Stimulated activated CD4-positive, alpha-beta T cell treated with anti-CD3 and anti-CD28 coated beads, Interleukin-1b, Interleukin-23, amount 100 ng/mL, for 24 hours (primary cell): ENCODE results near the gene CDCA3.
A peak's percentile ranks its signal among the peaks of the same experiment; 100 is the strongest.

Experiments used
- DNase-seq, 4 experiments: peaks; one replicate each; pipeline ENCODE4 v3.0.0-alpha.2; 2020; ENCODE audit warnings: low read depth in 4 of 4, low spot score in 1 of 4

CDCA3 gene

DNA sequence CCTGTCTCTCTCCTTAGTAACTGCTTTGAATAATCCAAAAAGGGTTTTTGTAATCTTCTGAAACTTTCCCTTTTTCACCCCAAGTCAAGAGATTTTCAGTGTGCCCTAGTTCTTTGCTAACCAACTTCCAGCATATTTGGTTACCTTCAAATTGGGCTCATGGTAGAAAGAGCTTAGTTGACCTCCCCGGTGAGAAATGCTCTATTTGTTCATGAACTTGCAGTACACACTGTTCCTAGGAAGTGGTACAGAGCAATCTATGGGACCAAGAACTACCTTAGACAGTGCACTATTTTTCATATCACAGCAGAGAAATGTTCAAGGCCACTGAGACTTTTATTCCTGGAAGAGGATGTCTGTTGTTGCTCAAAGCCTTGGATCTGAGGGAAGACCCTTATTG, 2.5 kb upstream of the CDCA3 start:
- no peak for DNase-seq

GRCh38 chr12:6852651-6853354, 1.7 kb upstream of the CDCA3 start:
- DNase-seq, result peak in 2 of 4 experiments; percentile 66 to 77

DNA sequence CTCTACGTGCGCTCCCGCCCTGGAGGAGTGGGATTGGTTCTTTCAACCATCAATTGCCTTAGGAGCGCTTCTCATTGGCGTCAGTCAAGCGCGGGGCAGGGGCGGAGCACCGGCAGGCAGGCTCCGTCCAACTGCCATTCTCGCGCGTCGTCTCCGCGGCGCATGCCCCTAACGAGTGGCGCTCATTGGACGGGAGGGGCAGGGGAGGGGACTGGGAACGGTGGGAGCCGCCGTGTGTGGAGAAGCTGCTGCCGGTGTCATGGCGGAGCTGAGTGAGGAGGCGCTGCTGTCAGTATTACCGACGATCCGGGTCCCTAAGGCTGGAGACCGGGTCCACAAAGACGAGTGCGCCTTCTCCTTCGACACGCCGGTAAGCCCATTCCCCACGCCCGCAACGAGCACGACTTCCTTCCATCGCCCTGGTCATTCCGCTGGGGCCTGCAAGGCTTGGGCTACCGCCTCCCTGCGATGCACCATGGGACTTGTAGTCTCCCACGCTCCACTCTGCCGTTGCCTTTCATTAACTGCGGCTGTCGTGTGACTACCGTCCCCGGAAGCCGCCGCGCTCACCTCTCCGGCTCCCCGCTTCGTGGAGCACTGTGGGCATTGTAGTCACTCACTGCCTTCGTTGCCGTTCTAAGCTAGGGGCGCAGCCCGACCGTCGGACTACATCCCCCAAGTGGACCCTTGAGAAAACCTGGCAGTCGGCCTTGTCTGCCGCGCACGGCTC, 1.0 kb upstream of the CDCA3 start, which contains the start of gene USP5:
Gene USP5 (plus strand): TSS at position 230 of the 730 bp plus-strand sequence. CDS start 30 bp downstream, at position 260.
- peak; percentile 81 to 96 (median 94) for DNase-seq

DNA sequence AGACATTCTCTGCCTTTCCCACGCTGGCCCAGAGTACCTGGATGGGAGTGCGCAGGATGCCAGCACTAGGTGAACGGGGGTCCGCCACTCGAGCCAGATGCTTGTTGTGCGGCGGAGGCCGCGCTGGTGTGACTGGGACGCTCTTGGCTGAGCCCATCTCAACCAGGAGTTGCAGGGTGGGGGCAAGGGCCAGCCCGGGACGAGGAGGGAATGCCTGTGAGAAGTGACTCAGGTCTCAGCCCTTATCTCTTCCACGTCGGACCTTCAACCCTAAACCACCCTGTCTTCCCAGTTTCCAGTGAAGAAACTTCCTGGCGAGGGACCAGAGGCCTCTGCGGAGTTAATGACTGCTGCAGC, 312 bp downstream of the CDCA3 start:
- DNase-seq, result no peak

DNA sequence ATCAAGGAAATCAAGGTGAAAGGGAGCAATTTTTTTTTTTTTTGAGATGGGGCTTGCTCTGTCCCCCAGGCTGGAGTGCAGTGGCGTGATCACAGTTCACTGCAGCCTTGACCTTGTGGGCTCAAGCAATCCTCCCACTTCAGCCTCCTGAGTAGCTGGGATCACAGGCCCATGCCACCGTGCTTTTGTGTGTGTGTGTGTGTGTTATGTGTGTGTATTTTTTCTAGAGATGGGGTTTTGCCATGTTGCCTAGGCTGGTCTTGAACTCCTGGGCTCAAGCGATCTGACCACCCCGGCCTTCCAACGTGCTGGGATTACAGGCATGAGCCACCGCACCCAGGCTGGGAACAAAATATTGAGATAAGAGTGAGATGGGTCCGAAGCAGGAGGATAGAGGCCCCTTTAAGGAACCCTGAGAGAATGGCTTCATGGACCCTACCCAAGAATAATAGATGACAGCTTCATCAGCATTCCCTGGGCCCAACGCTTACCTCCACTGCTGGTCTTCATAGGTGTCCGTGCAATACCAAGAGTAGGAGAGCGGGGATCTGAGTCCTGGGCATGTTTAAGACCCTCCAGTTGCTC, 1.0 kb downstream of the CDCA3 start:
- DNase-seq, result no peak

DNA sequence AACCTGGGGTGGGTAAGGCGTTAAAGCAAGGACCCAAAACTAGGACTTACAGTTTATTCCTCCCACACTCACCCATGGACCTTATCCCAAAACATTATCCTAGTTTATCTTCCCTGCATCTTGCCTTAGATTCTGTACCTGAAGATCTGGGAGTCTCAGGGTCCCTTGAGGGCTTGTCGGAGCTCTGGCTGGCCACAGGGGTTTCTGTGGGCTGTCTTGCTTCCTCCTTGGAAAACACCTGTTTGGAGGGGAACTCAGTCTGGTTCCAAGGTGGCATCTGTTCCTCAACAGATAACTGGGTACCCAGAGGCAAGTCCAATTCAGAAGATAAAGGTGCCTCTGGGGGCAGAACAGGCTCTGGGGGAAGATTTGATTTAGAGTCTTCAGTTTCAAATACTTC, 1.7 kb downstream of the CDCA3 start:
- DNase-seq, result no peak

DNA sequence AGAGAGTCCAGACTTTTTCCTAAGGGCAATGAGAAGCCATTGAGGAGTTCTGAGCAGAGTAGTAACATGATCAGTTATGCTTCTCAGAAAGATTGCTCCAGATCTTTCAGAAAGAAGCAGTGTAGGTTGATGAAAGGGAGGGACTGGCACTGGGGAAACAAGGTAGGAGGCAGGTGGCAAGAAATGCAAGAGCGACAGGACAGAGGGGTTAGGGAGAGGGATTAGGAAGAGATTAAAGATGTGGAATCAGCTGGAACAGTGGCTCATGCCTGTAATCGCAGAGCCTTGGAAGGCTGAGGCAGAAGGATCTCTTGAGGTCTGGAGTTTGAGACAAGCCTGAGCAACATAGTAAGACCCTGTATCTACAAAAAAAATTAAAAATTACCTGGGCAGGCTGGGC, 3.4 kb downstream of the CDCA3 start:
- no peak for DNase-seq

- no peak for DNase-seq
Observed at GRCh38 chr12:6846316-6846869, 4.7 kb downstream of the CDCA3 start.

DNA sequence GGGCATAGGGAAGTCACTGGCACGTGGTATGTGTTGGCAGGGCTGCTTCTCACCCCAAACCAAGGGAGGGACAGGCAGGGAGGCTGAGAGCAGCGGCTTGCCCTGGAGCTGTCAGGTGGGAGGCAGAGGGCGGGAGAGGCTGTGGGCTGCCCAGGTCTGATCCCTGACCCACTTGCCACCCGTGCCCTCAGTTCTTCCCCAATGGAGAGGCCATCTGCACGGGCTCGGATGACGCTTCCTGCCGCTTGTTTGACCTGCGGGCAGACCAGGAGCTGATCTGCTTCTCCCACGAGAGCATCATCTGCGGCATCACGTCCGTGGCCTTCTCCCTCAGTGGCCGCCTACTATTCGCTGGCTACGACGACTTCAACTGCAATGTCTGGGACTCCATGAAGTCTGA, 5.7 kb downstream of the CDCA3 start:
- DNase-seq, result no peak

GRCh38 chr12:6843118-6843902, 7.8 kb downstream of the CDCA3 start:
- no peak for DNase-seq

DNA sequence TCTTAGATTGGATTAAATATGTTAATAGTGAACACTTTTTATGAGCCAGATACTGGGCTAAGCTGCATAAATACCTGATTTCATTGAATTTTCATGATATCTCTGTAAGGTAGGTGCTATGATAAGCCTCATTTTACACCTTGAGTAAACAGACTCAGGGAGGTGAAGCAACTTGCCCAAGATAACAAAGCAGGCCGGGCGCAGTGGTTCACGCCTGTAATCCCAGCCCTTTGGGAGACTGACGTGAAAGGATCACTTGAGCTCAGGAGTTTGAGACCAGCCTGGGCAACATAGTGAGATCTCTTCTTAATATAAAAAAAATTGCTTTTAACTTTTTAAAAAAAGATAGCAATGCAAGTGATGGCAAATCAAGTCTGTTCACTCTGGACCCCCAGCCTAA, 9.0 kb downstream of the CDCA3 start:
- DNase-seq, result no peak

DNA sequence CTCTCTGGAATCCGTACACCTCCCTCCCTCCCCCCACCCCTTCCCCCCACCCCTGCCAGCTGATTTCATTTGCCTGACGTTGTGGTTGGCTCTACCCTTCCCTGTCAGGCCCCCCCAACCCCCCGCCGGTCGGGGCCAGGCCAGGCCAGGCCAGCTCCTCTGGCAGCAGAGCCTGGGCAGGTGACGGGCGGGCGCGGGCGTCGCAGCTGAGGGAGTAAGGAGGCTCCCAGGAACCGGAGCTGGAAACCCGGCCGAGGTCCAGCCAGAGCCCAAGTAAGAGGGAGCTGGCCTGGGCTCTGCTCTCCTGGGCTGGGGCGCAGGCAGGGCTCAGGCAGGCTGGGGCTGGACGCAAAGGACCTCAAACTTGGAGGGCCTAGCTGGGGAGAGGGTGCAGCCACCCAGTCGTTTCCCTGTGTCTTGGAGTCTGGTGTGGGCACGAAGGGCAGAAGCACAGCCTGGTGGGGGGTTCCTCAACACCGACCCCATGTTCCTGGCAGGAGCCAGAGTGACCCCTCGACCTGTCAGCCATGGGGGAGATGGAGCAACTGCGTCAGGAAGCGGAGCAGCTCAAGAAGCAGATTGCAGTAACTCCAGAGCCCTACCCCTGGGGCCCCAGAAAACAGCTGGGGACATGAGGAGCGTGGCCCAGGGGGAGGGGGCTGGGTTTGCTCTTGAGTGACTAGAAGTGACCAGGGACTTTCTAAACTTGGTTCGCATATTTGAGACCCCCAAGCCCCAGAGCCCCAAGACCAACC, 10.1 kb downstream of the CDCA3 start, which contains the start of gene GNB3:
Gene GNB3 (plus strand): TSS at position 165 of the 755 bp plus-strand sequence. CDS start 363 bp downstream, at position 528.
- DNase-seq, result no peak

DNA sequence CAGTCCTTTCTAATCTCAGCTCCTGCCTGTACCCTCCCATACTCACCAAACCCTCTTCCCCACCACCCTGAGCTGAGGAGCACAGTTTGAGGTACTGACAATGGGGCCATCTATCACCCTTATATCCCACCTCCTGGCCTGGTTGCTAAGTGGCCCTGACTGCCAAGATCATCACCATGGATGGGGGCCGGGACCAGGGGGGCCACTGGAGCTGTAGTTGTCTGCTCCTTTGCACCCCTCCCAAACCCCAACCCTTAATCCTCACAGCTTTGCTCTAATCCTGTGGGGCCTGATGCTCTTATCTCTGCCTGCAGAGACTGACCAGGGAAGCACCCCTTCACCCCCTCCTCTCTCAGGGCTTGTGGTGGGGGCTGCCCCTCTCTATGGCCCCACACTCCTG, 10.8 kb downstream of the CDCA3 start:
- DNase-seq, result no peak

DNA sequence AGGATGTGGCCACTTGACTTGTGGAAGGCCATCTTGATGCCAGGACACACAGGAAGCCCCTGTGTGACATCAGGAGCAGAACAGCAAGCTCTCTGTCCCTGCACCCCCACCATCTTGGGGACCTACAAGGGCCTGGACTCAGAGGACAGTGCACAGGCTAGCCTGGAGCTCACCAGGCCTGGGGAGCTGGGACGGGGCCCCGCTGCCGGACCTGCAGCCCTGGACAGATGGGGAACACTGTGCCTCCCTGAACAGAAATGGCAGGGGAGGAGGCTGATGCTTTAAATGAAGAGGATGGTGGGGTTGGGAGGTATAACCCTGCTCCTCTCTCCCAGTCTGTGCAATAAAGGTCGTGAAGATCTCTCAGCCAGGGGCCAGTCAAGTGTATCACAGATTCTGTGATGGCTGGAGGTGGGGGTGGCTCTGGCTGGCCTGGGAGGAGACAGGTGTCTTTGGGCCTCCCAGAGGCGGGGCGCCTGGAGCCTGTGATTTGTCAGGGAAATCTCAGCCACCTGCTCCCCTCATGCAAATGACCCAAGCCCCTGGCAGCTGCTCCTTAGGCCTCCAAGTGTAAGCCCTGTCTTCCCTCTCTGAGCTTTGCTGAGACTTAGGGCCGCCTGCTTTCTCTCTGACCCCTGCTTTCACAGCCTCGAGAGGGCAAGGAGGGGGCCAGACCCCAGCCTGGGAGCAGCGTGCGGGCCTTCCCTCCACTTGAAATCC, 11.4 kb downstream of the CDCA3 start:
- no peak for DNase-seq

DNA sequence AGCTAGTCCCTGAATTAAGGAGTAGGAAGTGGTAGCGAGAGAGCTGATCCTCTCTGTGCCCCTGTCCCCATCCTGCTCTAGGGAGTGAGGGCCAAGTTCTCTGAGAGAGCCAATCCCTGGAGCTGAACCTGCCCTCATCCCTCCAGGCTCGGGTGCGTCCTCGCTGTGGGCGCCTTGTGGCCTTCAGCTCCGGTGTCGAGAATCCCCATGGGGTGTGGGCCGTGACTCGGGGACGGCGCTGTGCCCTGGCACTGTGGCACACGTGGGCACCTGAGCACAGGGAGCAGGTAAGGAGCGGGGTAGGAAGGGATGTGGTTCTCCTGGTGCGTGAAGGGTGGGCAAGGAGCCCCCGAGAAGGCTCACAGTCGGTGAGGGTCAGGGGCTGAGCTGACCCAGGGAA, 12.2 kb downstream of the CDCA3 start:
- no peak for DNase-seq

DNA sequence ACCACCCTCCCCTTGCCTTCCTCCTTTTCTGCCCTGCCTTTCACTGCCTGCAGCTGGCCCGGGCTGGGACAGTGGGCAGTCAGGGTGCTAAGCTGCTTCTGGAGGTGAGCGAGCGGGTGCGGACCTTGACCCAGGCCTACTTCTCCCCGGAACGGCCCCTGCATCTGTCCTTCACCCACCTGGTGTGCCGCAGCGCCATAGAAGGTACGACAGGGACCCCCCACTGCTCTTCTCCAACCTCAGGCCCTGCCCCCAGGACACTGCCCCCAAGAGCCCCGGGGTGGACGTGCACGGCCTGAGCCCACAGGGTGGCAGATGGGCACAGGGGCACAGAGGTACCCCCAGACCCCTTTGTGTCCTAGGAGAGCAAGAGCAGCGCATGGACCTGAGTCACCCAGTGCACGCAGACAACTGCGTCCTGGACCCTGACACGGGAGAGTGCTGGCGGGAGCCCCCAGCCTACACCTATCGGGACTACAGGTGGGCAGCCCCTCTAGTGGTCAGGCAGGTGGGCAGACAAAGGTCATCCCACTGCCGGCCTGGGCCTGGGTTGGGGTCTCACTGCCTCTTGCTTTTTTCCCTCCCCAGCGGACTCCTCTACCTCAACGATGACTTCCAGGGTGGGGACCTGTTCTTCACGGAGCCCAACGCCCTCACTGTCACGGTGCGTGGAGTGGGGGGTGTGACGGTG, 13.6 kb downstream of the CDCA3 start:
- no peak for DNase-seq

DNA sequence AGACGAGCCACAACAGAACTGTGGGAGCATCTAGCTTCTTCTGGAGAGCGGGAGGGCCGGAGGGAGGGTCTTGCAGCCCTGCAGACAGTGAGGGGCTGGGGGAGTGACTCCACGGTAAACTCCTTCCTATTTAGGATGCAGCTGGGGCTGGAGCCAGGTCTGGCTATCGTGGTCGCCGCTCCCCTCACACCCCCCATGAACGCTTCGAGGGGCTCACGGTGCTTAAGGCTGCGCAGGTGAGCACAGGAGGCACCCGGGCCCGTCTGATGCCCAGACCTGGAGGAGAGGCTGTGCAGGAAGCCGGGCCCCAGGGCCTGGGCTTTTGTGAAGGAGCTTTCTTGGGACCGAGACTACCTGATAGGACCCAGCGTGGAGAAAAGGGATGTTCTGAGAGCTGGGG, 14.2 kb downstream of the CDCA3 start:
- DNase-seq, result no peak

DNA sequence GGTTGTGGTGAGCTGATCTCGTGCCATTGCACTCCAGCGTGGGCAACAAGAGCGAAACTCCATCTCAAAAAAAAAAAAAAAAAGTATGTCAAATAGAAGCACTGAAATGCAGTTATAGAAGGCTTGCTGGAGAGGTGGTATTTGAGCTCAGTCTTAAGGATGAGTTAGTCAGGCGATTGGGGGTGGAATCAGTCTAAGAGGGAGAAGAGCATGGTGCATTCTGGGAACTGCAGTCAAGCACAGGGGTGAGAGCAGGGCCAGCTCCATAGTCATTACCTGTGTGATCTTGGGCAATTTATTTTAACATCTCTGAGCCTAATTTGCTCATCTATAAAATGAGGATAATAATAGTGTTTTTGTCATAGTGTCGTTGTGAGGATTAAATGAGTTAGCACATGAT, 16.2 kb downstream of the CDCA3 start:
- no peak for DNase-seq

DNA sequence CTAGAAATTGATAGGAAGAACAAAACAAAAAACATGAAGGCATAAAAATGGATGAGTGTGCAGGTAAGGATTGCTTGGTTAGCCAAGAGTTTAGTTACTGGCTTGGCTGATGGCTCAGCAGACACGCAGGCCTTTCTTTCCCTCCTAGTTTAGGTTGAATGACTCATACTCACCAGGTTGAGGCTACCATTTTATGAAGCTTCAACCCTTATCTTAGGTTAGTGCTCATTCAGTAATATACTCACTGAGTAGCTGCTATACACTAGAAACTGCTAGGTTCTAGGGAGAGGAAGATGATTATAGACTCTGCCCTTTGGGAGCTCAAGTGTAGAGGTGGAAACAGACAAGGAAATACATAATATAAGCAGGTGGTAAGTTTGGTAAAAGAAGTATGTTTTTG, 16.8 kb downstream of the CDCA3 start:
- no peak for DNase-seq
